Lung (tissue), 12 donors: ENCODE results near the gene SLC25A12. TPM values are rescaled to one million over a fixed set of nuclear protein-coding genes. Genes with fewer than 3 reads are reported as not detected.
A peak's percentile ranks its signal among the peaks of the same experiment; 100 is the strongest.

Experiments
- ATAC-seq: fragments of 200-7000 bp; cut with Tn5 transposase; one replicate; pipeline ENCODE4 v1.9.1; 2020; ENCODE audit warnings: moderate number of reproducible peaks; ENCODE audit not compliant: insufficient read depth, low FRiP score
- DNase-seq, 3 donors: peaks; one replicate each; pipeline ENCODE4 v3.0.0-alpha.2; 2013 to 2017
- H3K27ac ChIP-seq, 2 donors: one replicate each; pipeline ENCODE4 v1.5.1; 2013; ENCODE audit warnings: mild to moderate bottlenecking in 2 of 2, moderate library complexity in 2 of 2, control low read depth in 1 of 2, inconsistent platforms in 1 of 2, low read depth in 1 of 2, low read length in 1 of 2
- H3K27me3 ChIP-seq, 3 donors: one replicate each; pipeline ENCODE4 v1.5.1; 2013; ENCODE audit warnings: low read length in 2 of 3; ENCODE audit not compliant: control insufficient read depth in 3 of 3, insufficient read depth in 3 of 3
- H3K36me3 ChIP-seq, 4 donors: one replicate each; pipeline ENCODE4 v1.5.1; 2013; ENCODE audit warnings: low read length in 4 of 4, mild to moderate bottlenecking in 1 of 4, moderate library complexity in 1 of 4; ENCODE audit not compliant: control insufficient read depth in 4 of 4, insufficient read depth in 4 of 4
- H3K4me1 ChIP-seq, 5 donors: one replicate each; pipeline ENCODE4 v1.5.1; 2013; ENCODE audit warnings: low read length in 5 of 5, mild to moderate bottlenecking in 2 of 5, moderate library complexity in 1 of 5; ENCODE audit not compliant: control insufficient read depth in 5 of 5, insufficient read depth in 5 of 5
- H3K4me3 ChIP-seq: one replicate; pipeline ENCODE4 v1.5.1; 2013; ENCODE audit warnings: mild to moderate bottlenecking, control low read depth, moderate library complexity
- H3K9ac ChIP-seq, 2 donors: one replicate each; pipeline ENCODE4 v1.5.1; 2013; ENCODE audit warnings: low read length in 2 of 2, control low read depth in 1 of 2; ENCODE audit not compliant: insufficient read depth in 1 of 2
- H3K9me3 ChIP-seq, 4 donors: one replicate each; pipeline ENCODE4 v1.5.1; 2013; ENCODE audit warnings: low read length in 3 of 4, mild to moderate bottlenecking in 1 of 4, moderate library complexity in 1 of 4; ENCODE audit not compliant: control insufficient read depth in 4 of 4, insufficient read depth in 3 of 4
- WGBS, 2 donors: extraction: QIAGEN DNeasy Blood & Tissue Kit; methylation state at CpG; one replicate each; pipeline ENCODE4 v1.1.7; 2013; 5-methylcytosine and 5-hydroxymethylcytosine counted together
- polyA plus RNA-seq, 2 donors: library from polyadenylated mRNA; stranded (reverse); fragments of 200-250 nt; gene quantifications; one replicate each; pipeline ENCODE4 v1.2.1, GENCODE V29; 2013
- total RNA-seq, 2 donors: library from RNA; depleted of rRNA in 1 of 2; stranded (reverse); fragments of >200 nt in 1 of 2; gene quantifications; one replicate each; pipeline ENCODE4 v1.2.1, GENCODE V29; 2014 to 2021
- TF ChIP-seq, protein P1 (sequence below): IDR thresholded peaks from 2 replicates; pipeline ENCODE4 v1.5.1; 2012; ENCODE audit warnings: mild to moderate bottlenecking; ENCODE audit errors: control extremely low read depth, extremely low read depth
- donor health status: control.
- donor health status: control.
- donor health status: Bipolar disorder and iron deficiency.
- donor health status: healthy.
- donor health status: DM: yes; HTN: yes; CAD: no.

The SLC25A12 gene
- total and polyA plus RNA-seq, 4 donors: 6.9 to 22.4 (median 14.2) TPM

DNA sequence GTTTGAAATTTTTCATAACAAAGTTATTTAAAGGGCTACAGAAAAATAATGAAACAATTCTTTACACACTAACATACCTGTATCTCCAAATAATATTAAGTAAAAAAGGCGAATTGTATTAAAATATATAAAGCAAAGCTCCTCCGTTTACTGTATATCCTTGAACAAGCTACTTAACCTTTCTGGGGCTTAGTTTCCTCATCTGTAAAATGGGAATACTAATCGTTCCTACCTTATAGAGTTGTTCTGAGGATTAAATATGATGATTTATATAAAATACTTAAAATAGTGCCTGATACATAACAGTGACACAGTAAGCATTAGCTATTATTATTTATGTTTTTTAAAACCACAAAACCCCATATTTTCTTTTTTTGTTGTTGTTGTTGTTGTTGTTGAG, 13.3 kb downstream of the SLC25A12 start:
- 97 to 98% methylated on average over 3 of the region's 3 CpGs for WGBS, 2 donors
- H3K9me3 ChIP-seq: no peaks in the 10 kb centered on the region
- no peak for DNase-seq
- TF ChIP-seq, protein P1, sequence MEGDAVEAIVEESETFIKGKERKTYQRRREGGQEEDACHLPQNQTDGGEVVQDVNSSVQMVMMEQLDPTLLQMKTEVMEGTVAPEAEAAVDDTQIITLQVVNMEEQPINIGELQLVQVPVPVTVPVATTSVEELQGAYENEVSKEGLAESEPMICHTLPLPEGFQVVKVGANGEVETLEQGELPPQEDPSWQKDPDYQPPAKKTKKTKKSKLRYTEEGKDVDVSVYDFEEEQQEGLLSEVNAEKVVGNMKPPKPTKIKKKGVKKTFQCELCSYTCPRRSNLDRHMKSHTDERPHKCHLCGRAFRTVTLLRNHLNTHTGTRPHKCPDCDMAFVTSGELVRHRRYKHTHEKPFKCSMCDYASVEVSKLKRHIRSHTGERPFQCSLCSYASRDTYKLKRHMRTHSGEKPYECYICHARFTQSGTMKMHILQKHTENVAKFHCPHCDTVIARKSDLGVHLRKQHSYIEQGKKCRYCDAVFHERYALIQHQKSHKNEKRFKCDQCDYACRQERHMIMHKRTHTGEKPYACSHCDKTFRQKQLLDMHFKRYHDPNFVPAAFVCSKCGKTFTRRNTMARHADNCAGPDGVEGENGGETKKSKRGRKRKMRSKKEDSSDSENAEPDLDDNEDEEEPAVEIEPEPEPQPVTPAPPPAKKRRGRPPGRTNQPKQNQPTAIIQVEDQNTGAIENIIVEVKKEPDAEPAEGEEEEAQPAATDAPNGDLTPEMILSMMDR: no peak
- peaks cover 0 to 2% (median 0%) of the 10 kb centered on the region in 4 donors for H3K36me3 ChIP-seq
- no peaks in the 10 kb centered on the region for H3K27me3 ChIP-seq
- ATAC-seq: no peak
- peak overlapping the region in 1 of 2 donors; percentile 66 for H3K27ac ChIP-seq
- H3K4me1 ChIP-seq: peaks cover 0 to 22% (median 1%) of the 10 kb centered on the region in 5 donors
- H3K4me3 ChIP-seq: no peak overlapping the region
- H3K9ac ChIP-seq: no peak overlapping the region

DNA sequence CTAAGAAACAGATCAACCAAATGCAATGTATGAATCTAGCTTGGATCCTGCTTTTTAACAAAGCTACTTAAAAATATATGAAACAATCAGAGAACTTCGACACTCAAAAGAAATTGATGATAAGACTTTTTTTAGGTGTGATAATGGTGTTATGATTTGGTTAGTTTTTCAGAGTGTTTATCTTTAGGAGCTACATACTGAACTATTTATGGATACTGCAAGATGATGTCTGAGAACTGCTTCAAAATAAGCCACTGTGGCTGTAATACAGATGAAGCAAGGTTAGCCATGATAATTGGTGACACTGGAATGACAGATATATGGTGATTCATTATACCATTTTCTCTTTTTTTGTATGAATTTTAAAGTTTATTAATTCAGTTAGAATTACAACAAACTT, 14.2 kb downstream of the SLC25A12 start:
- Histone ChIP-seq H3K4me1 (peaks cover 0 to 22% (median 1%) of the 10 kb centered on the region in 5 donors), H3K9me3 (no peaks in the 10 kb centered on the region), H3K27me3 (no peaks in the 10 kb centered on the region), H3K9ac (no peak overlapping the region), H3K27ac (no peak overlapping the region), H3K36me3 (peaks cover 0 to 5% (median 0%) of the 10 kb centered on the region in 4 donors), H3K4me3 (no peak overlapping the region)
- ATAC-seq (no peak), DNase-seq (no peak)
- WGBS, 2 donors: 85 to 92% methylated on average over 1 of the region's 1 CpG
- TF ChIP-seq, protein P1: no peak

DNA sequence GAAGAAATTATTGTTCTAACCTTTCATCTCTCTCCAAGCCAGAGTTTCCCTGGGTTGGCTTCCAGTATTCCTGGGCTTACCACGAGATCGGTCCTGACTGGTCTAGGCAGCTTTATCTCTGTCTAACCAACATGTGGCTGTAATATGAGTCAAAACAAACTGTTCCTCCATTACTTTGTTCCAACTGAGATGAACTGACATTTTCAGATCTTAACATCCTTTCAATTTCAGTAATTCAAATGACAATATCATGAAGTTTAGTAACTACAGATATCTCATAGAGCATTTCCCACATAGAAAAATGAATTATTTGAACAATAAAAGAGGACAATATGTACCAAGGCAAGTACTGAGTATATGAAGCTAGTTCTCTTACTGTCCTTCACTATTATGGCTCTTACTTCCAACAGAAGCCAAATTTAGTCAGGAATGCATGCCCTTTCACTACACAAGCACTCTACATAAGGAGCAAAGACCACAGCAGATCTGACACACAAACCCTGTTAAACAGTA, 15.5 kb downstream of the SLC25A12 start:
- Histone ChIP-seq H3K4me3 (no peak overlapping the region), H3K36me3 (peaks cover 0 to 9% (median 0%) of the 10 kb centered on the region in 4 donors), H3K9me3 (peaks cover 0 to 3% (median 0%) of the 10 kb centered on the region in 4 donors), H3K4me1 (peaks cover 0 to 22% (median 1%) of the 10 kb centered on the region in 5 donors), H3K9ac (no peak overlapping the region), H3K27me3 (no peaks in the 10 kb centered on the region), H3K27ac (peak overlapping the region in 1 of 2 donors; percentile 70)
- TF ChIP-seq, protein P1: no peak
- peak in 1 of 3 donors; percentile 31 for DNase-seq
- ATAC-seq: no peak
- WGBS, 2 donors: 43 to 55% methylated on average over 2 of the region's 2 CpGs

DNA sequence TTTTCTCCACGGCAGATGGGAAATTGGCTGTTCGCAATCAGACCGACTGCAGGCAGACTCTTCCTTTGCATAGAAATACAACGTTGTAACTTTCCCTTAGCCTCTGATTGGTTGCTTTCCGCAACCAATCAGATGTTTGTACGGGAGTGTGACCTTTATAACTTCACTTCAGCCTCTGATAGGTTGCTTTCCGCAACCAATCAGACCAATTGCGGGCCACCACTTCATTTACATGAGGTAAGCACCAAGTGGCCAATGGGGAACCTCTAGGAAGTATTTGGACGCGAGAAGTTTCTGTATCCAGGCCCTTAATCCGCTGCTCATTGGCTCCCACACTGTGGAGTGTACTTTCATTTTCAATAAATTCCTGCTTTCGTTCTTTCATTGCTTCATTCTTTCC, 19.1 kb downstream of the SLC25A12 start:
- Histone ChIP-seq H3K4me3 (no peak overlapping the region), H3K27me3 (no peaks in the 10 kb centered on the region), H3K9me3 (peaks cover 0 to 3% (median 0%) of the 10 kb centered on the region in 4 donors), H3K27ac (no peak overlapping the region), H3K4me1 (peaks cover 0 to 6% (median 1%) of the 10 kb centered on the region in 5 donors), H3K36me3 (peaks cover 0 to 7% (median 0%) of the 10 kb centered on the region in 4 donors), H3K9ac (no peak overlapping the region)
- no peak for DNase-seq
- TF ChIP-seq, protein P1: no peak
- WGBS, 2 donors: 91 to 95% methylated on average over 12 of the region's 12 CpGs
- ATAC-seq: no peak
